ENCODE results near the gene USP15.
"Not testable (repeated sequence)": the region's sequence is repeated elsewhere in the genome, so short reads cannot be mapped to it uniquely, and the experiment has no call there.

Gene USP15

GRCh38 chr12:62463252-62463651, 203.0 kb downstream of the USP15 start:
- DNase-seq, result not testable (repeated sequence)
